Measurements from ENCODE around the gene ILKAP. TPM values are rescaled to one million over a fixed set of nuclear protein-coding genes. Genes with fewer than 3 reads are reported as not detected.

Gene ILKAP
- total RNA-seq, 1 experiment from 2014 or later: 49.9 TPM

- ChIA-PET POLR2A (no interaction called here), CTCF (no interaction called here)
- intact Hi-C loops (cut with micrococcal nuclease; ENCODE audit: unreplicated experiment): no loop called here
- TF ChIP-seq, protein P1, sequence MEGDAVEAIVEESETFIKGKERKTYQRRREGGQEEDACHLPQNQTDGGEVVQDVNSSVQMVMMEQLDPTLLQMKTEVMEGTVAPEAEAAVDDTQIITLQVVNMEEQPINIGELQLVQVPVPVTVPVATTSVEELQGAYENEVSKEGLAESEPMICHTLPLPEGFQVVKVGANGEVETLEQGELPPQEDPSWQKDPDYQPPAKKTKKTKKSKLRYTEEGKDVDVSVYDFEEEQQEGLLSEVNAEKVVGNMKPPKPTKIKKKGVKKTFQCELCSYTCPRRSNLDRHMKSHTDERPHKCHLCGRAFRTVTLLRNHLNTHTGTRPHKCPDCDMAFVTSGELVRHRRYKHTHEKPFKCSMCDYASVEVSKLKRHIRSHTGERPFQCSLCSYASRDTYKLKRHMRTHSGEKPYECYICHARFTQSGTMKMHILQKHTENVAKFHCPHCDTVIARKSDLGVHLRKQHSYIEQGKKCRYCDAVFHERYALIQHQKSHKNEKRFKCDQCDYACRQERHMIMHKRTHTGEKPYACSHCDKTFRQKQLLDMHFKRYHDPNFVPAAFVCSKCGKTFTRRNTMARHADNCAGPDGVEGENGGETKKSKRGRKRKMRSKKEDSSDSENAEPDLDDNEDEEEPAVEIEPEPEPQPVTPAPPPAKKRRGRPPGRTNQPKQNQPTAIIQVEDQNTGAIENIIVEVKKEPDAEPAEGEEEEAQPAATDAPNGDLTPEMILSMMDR (IDR thresholded peaks at IDR 0.05): no peak
- no peak for TF ChIP-seq SIN3A (IDR thresholded peaks at IDR 0.05; ENCODE audit: borderline replicate concordance, insufficient read depth, low read depth, low read length)
- no peak for TF ChIP-seq TCF7L2 (IDR thresholded peaks at IDR 0.05; ENCODE audit: low read depth, low read length)
- TF ChIP-seq, protein P2, sequence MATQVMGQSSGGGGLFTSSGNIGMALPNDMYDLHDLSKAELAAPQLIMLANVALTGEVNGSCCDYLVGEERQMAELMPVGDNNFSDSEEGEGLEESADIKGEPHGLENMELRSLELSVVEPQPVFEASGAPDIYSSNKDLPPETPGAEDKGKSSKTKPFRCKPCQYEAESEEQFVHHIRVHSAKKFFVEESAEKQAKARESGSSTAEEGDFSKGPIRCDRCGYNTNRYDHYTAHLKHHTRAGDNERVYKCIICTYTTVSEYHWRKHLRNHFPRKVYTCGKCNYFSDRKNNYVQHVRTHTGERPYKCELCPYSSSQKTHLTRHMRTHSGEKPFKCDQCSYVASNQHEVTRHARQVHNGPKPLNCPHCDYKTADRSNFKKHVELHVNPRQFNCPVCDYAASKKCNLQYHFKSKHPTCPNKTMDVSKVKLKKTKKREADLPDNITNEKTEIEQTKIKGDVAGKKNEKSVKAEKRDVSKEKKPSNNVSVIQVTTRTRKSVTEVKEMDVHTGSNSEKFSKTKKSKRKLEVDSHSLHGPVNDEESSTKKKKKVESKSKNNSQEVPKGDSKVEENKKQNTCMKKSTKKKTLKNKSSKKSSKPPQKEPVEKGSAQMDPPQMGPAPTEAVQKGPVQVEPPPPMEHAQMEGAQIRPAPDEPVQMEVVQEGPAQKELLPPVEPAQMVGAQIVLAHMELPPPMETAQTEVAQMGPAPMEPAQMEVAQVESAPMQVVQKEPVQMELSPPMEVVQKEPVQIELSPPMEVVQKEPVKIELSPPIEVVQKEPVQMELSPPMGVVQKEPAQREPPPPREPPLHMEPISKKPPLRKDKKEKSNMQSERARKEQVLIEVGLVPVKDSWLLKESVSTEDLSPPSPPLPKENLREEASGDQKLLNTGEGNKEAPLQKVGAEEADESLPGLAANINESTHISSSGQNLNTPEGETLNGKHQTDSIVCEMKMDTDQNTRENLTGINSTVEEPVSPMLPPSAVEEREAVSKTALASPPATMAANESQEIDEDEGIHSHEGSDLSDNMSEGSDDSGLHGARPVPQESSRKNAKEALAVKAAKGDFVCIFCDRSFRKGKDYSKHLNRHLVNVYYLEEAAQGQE (IDR thresholded peaks at IDR 0.05; ENCODE audit: insufficient read depth in 1 of 2, low read depth in 2 of 2, low read length in 1 of 2): no peak
- TF ChIP-seq POLR2AphosphoS5 (IDR thresholded peaks at IDR 0.05; ENCODE audit: low read depth, low read length): no peak
- H3K36me3 ChIP-seq (ENCODE audit: control insufficient read depth, insufficient read depth, low read length): no peaks in the 10 kb centered on the region
- peaks cover 27% of the 10 kb centered on the region for H3K4me1 ChIP-seq (ENCODE audit: control insufficient read depth, insufficient read depth, low read length)
- no peaks in the 10 kb centered on the region for H3K9me3 ChIP-seq (ENCODE audit: control insufficient read depth, insufficient read depth, low read depth, low read length)
- no TSS peak for BruUV-seq (replicated peaks)
- no peak for ATAC-seq
- no peak for DNase-seq (ENCODE audit: low read depth, low spot score)
- no peak overlapping the region for H3K27ac ChIP-seq (ENCODE audit: low read length)
- no peak overlapping the region for H3K4me3 ChIP-seq (ENCODE audit: low read depth in 2 of 2, low read length in 2 of 2)
- in situ Hi-C loops (cut with HindIII; ENCODE audit: low pct_unique_long_range_greater_than_20kb, low sequenced_read_pairs): no loop called here
- H3K27me3 ChIP-seq (ENCODE audit: control insufficient read depth, insufficient read depth, low read length): no peaks in the 10 kb centered on the region
Measured at GRCh38 chr2:238145851-238146250, 57.6 kb downstream of the ILKAP start.

DNA sequence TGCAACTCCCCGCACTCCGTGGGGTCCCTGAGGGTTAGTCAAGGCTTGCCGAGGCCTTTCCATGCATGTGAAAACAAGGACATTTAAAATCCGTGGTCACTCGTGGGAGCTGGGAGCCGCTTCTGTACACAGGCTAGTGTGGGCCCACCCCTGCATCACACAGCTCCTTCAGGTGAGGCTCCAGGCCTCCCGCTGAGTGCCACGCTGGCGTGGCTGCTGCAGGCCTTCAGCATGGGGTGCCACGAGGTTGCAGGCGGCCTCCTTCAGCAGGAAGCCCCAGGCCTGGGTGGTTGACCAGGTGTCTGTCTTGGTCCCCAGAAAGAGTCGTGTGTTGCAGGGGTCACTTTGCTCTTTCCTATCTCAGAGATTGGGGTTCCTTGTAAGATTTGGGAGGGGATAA lies 58.4 kb downstream of the ILKAP start:
- ChIA-PET POLR2A (no interaction called here), CTCF (no interaction called here)
- no TSS peak for BruUV-seq (replicated peaks)
- in situ Hi-C loops (cut with HindIII; ENCODE audit: low pct_unique_long_range_greater_than_20kb, low sequenced_read_pairs): no loop called here
- Histone ChIP-seq H3K27ac (ENCODE audit: low read length) (no peak overlapping the region), H3K9me3 (ENCODE audit: control insufficient read depth, insufficient read depth, low read depth, low read length) (no peaks in the 10 kb centered on the region), H3K27me3 (ENCODE audit: control insufficient read depth, insufficient read depth, low read length) (no peaks in the 10 kb centered on the region), H3K4me1 (ENCODE audit: control insufficient read depth, insufficient read depth, low read length) (peaks cover 27% of the 10 kb centered on the region), H3K4me3 (ENCODE audit: low read depth in 2 of 2, low read length in 2 of 2) (no peak overlapping the region), H3K36me3 (ENCODE audit: control insufficient read depth, insufficient read depth, low read length) (no peaks in the 10 kb centered on the region)
- intact Hi-C loops (cut with micrococcal nuclease; ENCODE audit: unreplicated experiment): no loop called here
- DNase-seq (ENCODE audit: low read depth, low spot score) (no peak), ATAC-seq (no peak)
- TF ChIP-seq SIN3A (IDR thresholded peaks at IDR 0.05; ENCODE audit: borderline replicate concordance, insufficient read depth, low read depth, low read length) (no peak), POLR2AphosphoS5 (IDR thresholded peaks at IDR 0.05; ENCODE audit: low read depth, low read length) (no peak), TCF7L2 (IDR thresholded peaks at IDR 0.05; ENCODE audit: low read depth, low read length) (no peak)
- TF ChIP-seq, protein P1 (IDR thresholded peaks at IDR 0.05): no peak
- TF ChIP-seq, protein P2 (IDR thresholded peaks at IDR 0.05; ENCODE audit: insufficient read depth in 1 of 2, low read depth in 2 of 2, low read length in 1 of 2): no peak

Data from Panc1 (cell line).